ENCODE measurements around the gene DEPDC5.
"Not testable (repeated sequence)": the region's sequence is repeated elsewhere in the genome, so short reads cannot be mapped to it uniquely, and the experiment has no call there.

Gene DEPDC5

DNA sequence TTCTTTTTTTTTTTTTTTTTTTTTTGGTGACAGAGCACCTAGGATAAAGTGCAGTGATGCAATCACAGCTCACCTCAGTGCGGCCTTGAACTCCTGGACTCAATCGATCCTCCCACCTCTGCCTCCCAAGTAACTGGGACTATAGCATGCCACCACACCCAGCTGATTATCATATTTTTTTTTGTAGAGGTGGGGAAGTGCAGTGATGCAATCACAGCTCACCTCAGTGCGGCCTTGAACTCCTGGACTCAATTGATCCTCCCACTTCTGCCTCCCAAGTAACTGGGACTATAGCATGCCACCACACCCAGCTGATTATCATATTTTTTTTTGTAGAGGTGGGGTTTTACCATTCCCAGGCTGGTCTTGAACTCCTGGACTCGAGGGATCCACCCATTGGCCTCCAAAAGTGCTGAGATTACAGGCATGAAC is 61.6 kb downstream of the DEPDC5 start:
- not testable (repeated sequence) for DNase-seq (ENCODE audit: low read depth)

DNA sequence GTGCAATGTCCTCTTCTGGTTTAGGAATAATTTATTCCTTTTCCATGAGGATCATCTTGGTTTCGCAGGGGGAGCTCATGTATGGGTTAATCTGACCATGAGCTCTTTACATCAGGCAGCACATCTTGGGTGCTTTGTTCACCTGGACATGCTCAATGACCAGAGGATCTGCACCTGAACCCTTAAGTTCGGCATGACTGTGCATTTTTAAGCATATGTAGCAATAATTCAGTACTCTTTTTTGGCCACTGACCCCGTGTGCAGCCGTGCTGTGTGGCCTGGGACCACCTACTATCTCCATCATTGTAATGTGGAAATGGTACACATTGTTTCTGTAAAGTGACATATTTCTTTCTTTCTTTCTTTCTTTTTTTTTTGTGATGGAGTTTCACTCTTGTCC is 62.9 kb downstream of the DEPDC5 start:
- DNase-seq (ENCODE audit: low read depth), result no peak

DNA sequence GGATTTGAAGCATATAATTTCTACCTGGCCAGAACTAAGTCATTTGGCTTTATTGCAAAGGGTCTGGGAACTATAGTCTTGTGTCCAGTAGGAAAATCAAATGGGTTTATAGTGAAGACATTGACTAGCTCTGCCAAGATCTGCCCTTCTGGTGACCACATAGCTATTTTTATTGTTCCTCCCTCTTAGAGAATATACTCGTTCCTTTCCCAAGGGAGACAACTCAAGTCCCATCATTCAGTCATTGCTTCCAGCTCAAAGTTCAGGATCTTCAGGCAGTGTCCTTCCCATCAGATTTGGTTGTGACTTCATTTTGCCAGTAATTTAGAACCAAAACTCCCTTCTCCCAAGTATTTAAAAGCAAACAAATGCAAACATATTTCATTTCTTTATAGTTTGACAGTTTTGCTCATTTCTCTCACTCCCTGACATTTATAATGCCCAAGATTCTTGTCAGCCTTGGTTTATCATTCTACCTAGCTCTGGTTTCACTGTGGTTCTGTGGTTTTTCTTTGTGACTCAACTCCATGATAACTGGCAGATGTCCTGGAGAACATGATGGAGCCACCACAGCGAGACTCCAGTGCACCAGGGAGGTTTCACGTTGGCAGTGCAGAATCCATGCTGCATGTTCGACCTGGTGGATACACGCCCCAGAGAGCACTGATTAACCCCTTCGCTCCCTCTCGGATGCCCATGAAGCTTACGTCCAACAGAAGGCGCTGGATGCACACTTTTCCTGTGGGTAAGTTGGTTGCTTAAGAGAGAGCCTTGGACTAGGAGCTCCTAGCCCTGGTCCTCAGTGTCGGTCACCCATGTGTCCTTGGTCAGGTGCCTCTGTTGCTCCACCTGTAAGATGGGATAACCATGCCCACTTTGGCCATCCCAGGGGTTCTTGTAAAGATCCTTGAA is 64.9 kb downstream of the DEPDC5 start:
- no peak for DNase-seq (ENCODE audit: low read depth)

GRCh38 chr22:31820655-31821054 is 66.8 kb downstream of the DEPDC5 start:
- no peak for DNase-seq (ENCODE audit: low read depth)

DNA sequence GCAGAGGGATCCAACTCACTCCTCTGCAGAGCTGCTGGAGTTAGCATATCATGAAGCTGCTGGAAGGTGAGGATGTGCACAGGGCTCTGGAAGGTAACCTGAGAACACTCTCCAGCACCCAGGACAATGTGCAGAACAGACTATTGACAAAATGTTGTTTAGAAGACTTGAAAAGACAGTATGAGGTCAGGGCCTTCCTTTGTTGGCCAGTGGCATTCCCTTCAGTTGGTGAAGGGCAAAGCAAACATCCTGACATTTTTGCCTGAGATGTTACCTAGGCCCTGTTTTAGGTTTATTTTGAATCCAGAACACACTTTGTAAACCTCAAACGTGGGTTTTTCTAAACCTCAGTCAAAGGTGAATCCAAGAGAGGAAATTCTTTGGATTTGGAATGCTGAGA is 67.8 kb downstream of the DEPDC5 start:
- DNase-seq (ENCODE audit: low read depth), result no peak

DNA sequence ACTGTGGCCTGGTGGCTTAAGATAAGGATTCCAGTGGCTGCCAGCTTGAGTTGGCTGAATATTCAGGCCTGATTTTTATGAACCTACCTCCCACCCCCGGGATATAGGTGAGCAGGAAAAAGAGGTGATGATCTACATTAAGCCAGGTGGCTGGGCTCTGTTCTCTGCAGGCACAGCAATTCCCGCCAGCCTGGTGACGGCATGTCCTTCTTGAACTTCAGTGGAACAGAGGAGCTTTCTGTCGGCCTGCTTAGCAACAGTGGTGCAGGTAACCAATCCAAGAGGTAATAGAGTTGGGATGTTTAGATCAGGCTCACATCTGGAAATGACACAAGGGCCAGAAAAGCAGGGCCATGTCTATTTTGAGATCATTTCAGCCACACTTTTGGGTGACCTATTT is 68.7 kb downstream of the DEPDC5 start:
- DNase-seq (ENCODE audit: low read depth), result no peak

GRCh38 chr22:31825513-31825912 is 71.7 kb downstream of the DEPDC5 start:
- no peak for DNase-seq (ENCODE audit: low read depth)

GRCh38 chr22:31826443-31826842 is 72.6 kb downstream of the DEPDC5 start:
- no peak for DNase-seq (ENCODE audit: low read depth)

DNA sequence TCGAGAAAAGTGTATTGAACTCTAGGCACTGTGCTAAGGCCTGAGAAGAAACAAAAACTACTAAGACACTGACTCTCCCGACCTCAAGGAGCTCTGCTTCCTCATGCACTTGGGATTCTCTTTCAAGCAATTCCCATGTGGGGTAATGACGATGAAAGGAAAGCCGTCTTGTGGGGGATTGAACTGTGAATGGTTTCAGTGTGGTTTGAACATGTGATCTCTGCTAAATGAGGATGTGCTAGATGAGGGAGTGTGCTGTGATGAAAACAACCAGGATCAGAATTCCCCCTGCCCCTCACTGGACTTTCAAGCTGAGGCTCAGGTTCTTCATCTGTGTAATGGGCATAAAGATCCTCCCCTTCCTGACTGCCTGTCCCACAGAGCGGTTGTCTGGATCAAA is 74.9 kb downstream of the DEPDC5 start:
- DNase-seq (ENCODE audit: low read depth), result no peak

- no peak for DNase-seq (ENCODE audit: low read depth)
Observed at GRCh38 chr22:31829505-31829904, 75.7 kb downstream of the DEPDC5 start.

DNA sequence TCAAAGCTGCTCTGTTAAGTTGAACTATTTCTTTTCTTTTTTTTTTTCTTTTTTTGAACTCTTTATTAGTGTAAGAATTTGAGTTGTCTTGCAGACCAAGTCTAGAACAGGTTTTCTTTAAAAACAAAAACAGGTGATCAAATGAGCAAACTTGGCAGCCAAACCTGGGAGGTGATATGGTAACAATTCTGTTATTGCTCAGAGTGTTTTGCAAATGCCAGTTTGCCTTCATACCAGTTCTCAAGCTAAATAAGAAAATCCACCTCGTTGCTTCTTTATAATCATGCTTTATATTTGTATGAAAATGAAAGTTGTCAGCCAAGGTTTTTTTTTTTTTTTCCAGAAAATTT is 76.9 kb downstream of the DEPDC5 start:
- no peak for DNase-seq (ENCODE audit: low read depth)

GRCh38 chr22:31833930-31834329 is 80.1 kb downstream of the DEPDC5 start:
- DNase-seq (ENCODE audit: low read depth), result no peak

DNA sequence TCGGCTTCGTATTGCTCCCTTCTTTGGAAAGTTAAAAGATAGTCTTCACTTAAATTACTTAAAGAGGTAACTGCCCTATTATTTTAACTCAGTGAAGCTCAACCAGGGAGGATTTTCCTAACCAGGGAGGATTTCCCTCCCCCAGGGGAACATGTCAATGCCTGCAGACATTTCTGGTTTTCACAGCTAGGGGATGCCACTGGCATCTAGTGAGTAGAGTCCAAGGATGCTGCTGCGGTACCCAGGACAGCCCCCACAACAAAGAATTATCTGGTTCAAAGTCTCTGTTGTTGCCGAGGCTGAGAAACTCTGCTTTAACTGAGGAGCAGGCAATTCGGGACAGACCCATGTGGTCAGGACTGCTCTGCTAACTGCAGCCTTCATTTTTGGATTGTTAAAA is 82.2 kb downstream of the DEPDC5 start:
- DNase-seq (ENCODE audit: low read depth), result no peak

- DNase-seq (ENCODE audit: low read depth), result no peak
Observed at GRCh38 chr22:31838917-31839316, 85.1 kb downstream of the DEPDC5 start.

DNA sequence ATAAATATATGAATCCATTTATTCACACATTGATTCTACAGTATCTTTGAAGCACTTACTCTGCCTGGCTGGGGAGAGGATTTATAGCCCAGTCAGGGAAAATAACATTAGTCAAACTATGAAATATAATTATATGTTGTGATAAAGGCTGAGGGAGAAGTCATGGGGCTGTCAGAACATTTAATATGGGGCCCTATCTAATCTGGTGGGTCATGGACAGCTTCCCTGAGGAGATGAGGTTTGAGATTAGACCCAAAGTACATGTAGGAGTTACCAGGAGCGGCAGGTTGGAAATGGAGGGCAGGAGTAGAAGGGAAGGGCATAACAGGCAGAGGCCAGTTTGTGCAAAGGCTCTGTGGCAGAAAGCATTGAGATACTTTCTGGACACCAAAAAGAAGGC is 86.2 kb downstream of the DEPDC5 start:
- no peak for DNase-seq (ENCODE audit: low read depth)

GRCh38 chr22:31840585-31840984 is 86.8 kb downstream of the DEPDC5 start:
- no peak for DNase-seq (ENCODE audit: low read depth)

DNA sequence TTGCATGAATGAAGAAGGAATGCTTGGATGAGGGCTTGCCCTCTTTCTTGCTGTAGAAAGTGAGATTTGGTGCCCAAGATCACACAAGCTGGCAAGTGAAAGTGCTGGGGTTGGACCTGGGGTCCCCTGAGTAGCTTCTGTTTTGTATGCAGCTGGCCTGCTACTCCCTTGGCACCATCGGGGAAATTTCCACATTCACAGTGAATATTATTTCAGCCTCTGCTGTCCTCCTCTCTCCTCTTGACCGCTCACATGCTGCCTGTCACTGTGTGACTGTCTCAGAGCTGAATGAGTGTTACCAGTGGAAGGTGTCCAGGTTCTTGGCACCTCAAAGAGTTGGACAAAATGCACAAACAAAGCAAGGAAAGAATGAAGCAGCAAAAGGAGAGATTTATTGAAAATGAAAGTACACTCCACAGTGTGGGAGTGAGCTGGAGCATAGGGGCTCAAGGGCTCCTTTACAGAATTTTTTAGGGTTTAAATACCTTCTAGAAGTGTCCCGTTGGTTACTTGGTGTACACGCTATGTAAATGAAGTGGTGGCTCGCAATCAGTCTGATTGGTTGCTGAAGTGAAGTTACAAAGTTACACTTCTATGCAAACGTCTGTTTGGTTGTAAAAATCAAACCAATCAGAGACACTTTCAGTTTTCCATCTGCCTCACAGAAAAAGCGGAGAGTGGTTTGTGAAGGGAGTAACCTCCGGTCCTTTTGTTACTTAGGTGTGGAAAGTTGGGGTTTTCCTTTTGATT is 87.4 kb downstream of the DEPDC5 start:
- no peak for DNase-seq (ENCODE audit: low read depth)

- no peak for DNase-seq (ENCODE audit: low read depth)
Observed at GRCh38 chr22:31843526-31843925, 89.7 kb downstream of the DEPDC5 start.

DNA sequence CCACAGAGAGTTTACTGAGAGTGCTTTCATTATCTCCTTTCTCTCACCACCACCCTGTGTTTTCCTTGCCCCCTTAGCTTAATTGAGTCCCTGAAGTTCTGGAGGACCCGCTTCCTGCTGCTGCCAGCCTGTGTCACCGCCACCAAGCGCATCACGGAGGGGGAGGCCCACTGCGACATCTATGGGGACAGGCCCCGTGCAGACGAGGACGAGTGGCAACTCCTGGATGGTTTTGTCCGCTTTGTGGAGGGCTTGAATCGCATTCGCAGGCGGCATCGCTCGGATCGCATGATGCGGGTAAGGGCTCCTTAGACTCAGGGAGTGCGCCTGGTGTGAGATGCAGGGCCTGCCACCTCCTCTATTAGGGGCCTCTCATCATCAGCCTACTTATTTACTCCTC is 91.1 kb downstream of the DEPDC5 start:
- DNase-seq (ENCODE audit: low read depth), result no peak

GRCh38 chr22:31846161-31847115 is 92.6 kb downstream of the DEPDC5 start:
- DNase-seq (ENCODE audit: low read depth), result no peak

DNA sequence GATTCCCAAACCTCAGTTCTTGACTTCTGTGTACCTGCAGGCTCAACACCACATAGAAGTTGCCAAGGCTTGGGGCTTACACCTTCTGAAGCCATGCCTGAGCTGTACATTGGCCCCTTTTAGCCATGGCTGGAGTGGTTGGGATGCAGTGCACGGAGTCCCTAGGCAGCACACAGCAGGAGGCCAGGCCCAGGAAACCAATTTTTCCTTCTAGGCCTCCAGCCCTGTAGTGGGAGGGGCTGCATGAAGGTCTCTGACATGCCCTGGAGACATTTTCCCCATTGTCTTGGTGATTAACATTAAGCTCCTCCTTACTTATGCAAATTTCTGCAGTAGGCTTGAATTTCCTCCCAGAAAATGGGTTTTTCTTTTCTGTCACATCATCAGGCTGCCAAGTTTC is 94.6 kb downstream of the DEPDC5 start:
- no peak for DNase-seq (ENCODE audit: low read depth)

GRCh38 chr22:31850135-31850534 is 96.3 kb downstream of the DEPDC5 start:
- no peak for DNase-seq (ENCODE audit: low read depth)
